PC-9 (cell line): Measurements from ENCODE around the gene SPDYE2.
"Not testable (repeated sequence)": the region's sequence is repeated elsewhere in the genome, so short reads cannot be mapped to it uniquely, and the experiment has no call there.

Experiments
- EZH2 ChIP-seq: fragments of 200-600 bp; sonication (generic); IDR thresholded peaks from 2 replicates; pipeline ENCODE4 v1.8.0; 2017; ENCODE audit warnings: antibody characterized with exemption, low read depth
- TF ChIP-seq, protein P1 (sequence below): fragments of 200-600 bp; sonication (generic); conservative IDR thresholded peaks from 2 replicates; pipeline ENCODE4 v1.6.1; 2017; ENCODE audit warnings: mixed run types, antibody characterized with exemption, mild to moderate bottlenecking, moderate library complexity

GRCh38 chr7:102524803-102525202 is 26.2 kb upstream of the SPDYE2 start:
- TF ChIP-seq, protein P1, sequence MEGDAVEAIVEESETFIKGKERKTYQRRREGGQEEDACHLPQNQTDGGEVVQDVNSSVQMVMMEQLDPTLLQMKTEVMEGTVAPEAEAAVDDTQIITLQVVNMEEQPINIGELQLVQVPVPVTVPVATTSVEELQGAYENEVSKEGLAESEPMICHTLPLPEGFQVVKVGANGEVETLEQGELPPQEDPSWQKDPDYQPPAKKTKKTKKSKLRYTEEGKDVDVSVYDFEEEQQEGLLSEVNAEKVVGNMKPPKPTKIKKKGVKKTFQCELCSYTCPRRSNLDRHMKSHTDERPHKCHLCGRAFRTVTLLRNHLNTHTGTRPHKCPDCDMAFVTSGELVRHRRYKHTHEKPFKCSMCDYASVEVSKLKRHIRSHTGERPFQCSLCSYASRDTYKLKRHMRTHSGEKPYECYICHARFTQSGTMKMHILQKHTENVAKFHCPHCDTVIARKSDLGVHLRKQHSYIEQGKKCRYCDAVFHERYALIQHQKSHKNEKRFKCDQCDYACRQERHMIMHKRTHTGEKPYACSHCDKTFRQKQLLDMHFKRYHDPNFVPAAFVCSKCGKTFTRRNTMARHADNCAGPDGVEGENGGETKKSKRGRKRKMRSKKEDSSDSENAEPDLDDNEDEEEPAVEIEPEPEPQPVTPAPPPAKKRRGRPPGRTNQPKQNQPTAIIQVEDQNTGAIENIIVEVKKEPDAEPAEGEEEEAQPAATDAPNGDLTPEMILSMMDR: not testable (repeated sequence)
- TF ChIP-seq EZH2: not testable (repeated sequence)
